HG02943 (cell line): ENCODE results near the gene FAM163B.
"Not testable (repeated sequence)": the region's sequence is repeated elsewhere in the genome, so short reads cannot be mapped to it uniquely, and the experiment has no call there.

Source experiments
- ATAC-seq: cut with Tn5 transposase; IDR thresholded peaks from one replicate; pipeline ENCODE4 v1.9.1; 2021; ENCODE audit warnings: mild to moderate bottlenecking, low read depth, moderate library complexity; ENCODE audit not compliant: unreplicated experiment

The FAM163B gene

DNA sequence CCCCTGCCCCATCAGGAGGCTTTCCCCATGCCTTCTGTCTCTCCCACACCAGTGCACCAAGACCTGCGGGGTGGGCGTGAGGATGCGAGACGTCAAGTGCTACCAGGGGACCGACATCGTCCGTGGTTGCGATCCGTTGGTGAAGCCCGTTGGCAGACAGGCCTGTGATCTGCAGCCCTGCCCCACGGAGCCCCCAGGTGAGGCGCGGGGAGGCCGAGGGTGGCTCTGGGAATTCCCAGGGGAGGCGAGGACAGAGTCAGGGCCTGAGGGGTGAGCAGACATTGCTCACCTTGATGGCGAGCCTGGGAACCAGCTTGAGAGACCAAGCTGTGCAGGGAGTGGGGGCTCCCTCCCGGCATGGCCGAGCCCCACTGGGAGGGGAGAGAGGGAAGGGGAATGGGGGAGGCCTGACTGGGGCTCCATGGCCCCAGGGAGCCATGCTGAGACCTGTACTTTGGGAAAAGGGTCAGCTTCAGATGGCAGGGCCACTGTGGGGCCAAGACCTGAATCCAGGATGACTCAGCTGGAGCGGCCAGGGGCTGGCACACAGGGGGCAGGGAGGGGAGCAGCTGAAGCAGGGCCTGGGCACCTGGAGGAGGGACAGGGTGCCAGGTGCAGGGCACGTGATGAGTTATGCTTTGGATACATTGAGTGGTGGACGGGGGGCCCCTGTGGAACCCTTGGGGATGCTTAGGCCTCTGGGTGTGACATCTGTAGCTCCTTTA lies 35.2 kb downstream of the FAM163B start:
- no peak for ATAC-seq

DNA sequence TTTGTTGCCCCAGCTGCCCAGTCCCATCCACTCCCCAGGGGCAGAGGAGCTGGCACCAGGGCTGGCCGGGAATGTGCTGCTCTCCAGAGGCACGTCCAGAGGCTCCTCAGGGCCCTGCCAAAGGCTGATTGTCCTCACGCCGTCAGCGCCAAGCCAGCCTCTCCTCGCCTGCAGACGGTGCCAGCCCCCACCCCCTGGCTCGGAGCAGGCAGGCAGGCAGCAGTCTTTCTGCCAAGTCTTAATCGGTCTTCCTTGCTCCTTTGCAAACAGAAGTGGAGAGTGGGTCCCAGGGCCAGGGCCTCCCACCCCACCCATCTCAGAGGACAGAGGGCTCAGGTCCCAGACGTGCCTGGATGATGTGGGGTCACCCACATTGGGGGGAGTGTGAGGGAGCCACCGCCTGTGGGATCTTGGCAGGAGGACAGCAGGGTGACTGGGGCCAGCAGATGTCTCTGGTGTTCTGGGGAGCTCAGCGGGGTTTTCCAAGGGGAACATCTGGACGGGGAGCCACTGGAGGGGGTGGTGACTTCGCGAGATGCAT lies 36.3 kb downstream of the FAM163B start:
- no peak for ATAC-seq

DNA sequence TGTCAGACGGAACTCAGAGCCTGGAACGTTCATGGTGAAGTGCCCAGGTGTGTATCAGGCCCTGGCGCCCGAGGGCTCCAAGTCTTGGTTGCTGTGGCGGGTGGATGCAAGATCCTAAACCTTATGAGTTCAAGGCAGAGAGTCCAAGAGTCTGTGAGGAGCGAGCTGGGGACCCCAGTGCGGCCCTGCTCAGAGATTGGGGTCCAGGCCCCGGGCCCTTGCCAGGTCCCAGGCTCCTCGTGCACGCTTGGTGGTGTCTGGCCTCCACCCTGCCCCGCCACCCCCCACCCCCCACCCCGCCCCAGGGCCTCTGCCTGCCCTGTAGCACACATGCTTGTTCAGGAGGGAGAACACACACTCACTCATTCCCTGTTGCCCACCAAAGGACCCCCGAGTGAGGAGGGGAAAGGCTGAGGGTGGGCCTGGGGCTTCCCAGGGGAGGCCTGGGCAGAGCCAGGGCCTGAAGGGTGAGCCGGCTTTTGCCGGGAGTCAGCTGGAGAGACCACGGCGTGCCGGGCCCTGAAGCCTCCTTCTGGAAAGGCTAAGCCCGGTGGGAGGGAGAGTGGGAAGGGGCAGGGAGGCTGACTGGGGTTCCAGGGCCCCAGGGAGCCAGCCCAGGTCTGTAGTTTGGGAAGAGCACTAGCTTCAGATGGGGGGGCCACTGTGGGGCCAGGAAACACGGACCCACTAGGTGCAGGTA lies 37.1 kb downstream of the FAM163B start:
- no peak for ATAC-seq

DNA sequence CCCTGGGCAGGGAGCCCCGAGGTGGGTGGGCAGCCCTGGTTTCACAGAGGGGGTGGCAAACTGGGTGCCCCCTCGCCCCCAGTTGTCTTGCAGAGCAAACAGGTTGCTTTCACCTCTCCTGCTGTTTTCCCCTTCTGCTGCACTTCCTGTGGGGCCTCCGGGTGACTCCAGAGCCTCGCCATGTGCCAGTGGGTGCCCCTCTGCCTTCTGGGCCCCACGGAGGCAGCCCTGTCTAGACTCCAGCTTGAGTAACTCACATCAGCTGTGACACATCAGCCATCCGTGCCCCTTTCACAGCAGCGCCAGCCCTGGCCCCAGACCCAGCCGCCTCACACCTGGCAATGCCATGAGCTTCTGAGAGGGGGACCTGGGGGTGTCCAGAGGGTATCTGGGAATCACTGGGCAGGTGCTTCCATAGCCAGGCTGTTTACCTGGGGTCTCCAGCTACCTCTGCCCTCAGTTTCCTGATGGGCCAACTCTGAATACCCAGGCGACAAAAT lies 37.7 kb downstream of the FAM163B start:
- no peak for ATAC-seq

DNA sequence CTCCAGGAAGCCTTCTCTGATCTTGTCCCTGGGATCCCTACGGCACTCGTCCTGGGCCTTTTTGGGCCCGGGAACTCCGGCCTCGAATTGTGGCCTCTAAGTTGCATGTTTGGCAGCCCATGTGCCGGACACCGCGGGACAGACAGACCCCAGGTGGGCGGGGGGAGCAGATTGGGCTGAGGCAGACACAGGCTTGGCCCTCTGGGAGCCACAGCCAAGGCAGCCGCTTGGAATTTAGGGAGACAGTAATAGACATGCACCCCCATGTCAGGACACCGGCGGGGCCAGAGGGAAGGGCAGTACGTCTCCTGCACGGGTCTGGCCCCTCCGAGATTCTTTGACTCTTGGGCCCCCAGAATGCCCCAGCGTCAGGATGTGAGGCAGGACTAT lies 38.5 kb downstream of the FAM163B start:
- no peak for ATAC-seq

DNA sequence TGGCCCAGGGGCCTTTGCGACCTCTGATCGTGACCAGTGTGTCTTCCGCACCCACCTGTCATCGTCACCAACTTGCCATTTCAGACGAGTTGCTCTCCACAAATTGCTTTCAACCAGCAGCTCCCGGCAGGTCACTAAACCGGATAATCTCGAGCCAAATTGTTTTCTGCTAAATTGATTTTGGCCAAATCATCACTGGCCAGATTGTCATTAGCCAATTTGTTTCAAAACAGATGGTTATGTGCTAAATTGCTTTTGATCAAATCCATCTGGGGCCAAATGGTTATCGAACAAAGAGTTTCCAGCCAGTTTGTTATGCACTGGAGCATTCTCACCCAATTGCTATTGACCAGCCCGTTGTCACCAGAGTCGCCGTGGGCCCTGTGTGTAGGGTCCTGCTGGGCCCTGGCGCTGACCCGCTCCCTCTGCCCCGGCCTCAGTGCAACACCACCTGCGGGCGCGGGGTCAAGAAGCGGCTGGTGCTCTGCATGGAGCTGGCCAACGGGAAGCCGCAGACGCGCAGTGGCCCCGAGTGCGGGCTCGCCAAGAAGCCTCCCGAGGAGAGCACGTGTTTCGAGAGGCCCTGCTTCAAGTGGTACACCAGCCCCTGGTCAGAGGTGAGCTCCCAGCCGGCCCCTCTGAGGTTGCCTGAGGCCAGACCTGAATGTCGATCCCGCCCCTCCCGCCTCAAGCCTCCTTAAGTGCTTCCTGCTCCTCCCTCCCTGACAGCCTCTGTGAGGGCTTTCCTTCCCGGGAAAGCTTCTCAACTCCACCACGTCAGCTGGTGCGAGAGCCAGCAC lies 39.1 kb downstream of the FAM163B start:
- no peak for ATAC-seq

DNA sequence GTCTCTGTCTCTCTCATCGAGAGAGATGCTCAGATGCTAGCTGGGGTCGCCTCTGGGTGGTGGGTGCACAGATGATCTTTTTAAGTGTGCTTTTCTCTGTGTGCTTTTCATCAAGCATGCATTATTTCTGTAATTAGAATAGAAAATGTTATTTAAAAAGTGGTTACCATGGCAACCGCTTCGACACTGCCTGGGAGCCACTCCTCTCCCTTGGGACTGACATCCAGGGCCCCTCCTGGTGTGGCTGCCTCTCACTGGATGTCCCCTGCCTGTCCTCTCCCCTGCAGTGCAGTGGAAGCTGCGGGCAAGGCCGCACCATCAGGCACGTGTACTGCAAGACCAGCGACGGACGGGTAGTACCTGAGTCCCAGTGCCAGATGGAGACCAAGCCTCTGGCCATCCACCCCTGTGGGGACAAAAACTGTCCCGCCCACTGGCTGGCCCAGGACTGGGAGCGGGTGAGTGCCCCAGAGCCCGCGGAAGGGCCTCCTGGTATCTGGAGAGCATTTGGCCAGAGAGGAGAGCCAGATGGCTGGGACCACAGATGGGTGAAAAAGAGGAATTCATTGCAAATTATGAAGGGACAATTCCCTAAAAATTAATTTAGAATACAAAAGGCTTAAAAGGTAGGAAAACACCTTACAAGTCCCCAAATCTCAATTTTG lies 39.9 kb downstream of the FAM163B start:
- no peak for ATAC-seq

DNA sequence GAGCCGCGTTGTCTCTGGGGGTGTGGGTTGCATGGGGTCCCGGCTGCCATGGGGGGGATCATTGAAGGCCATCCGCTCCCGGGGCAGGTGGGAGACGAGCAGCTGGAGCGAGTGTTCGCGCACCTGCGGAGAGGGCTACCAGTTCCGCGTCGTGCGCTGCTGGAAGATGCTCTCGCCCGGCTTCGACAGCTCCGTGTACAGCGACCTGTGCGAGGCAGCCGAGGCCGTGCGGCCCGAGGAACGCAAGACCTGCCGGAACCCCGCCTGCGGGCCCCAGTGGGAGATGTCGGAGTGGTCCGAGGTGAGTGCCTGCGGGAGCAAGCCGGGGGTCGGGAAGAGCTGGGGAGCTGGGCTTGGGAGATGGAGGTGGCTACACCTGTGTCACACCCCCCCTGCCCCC lies 41.0 kb downstream of the FAM163B start:
- ATAC-seq, result no peak

DNA sequence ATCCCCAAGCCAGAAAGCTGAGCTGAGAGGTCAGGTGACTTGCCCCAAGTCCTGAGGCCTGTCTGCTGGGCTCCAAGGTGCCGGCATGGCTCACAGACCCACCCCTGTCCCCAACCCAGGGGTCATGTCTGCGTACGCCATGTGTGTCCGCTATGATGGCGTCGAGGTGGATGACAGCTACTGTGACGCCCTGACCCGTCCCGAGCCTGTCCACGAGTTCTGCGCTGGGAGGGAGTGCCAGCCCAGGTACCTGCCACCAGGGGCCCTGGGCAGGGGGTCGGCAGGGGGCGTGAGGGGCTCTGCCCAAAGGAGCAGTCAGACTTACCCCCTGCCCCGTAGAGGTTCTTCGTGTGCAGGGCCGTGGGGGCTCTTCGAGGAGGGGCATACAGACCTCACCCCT lies 42.4 kb downstream of the FAM163B start:
- ATAC-seq, result no peak

DNA sequence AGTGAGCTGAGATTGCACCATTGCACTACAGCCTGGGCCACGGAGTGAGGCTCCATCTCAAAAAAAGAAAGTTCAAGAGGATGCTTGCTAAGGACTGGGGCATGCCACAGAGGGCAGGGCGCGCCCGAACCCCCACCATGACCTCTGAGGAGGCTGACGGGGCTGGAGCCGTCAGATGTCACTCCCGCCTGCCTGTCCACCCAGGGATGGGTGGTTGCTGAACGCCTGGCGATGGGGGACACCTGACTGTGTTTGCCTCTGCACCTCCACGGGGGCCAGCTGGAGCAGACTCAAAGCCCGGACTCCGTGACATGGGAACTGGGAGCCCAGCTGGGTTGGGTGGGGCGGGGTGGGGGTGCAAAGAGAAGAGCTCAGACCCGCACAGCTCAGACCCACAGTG lies 42.8 kb downstream of the FAM163B start:
- no peak for ATAC-seq

DNA sequence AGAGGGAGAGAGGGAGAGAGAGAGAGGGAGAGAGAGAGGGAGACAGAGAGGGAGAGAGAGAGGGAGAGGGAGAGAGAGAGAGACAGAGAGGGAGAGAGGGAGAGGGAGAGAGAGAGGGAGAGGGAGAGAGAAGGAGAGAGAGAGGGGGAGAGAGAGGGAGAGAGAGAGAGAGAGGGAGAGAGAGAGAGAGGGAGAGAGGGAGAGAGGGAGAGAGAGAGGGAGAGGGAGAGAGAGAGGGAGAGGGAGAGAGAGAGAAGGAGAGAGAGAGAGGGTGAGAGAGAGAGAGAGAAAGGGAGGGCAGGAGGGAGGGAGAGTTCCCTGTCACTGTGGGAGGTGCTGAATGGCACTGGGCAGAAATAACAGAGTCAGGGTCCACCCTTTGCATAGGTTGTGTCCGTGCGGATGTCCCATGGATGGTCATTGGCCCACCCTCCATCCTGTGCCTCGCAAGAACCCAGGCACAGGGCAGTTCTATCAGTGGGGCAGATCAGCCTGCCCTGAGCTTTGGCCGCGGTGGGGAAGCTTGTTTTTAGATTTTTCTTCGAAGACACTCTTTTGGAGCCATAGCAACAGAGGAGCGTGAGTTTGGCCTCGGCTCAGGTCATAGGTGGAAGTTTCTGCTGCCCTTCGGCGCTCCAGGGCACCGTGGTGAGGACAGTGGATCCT lies 44.6 kb downstream of the FAM163B start:
- ATAC-seq, result no peak

DNA sequence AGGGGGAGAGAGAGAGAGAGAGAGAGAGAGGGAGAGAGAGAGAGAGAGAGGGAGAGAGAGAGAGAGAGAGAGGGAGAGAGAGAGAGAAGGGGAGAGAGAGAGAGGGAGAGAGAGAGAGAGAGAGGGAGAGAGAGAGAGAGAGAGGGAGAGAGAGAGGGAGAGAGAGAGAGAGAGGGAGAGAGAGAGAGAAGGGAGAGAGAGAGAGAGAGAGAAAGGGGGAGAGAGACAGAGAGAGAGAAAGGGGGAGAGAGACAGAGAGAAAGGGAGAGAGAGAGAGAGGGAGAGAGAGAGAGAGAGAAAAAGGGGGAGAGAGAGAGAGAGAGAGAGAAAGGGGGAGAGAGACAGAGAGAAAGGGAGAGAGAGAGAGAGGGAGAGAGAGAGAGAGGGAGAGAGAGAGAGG lies 45.4 kb downstream of the FAM163B start:
- ATAC-seq, result not testable (repeated sequence)

DNA sequence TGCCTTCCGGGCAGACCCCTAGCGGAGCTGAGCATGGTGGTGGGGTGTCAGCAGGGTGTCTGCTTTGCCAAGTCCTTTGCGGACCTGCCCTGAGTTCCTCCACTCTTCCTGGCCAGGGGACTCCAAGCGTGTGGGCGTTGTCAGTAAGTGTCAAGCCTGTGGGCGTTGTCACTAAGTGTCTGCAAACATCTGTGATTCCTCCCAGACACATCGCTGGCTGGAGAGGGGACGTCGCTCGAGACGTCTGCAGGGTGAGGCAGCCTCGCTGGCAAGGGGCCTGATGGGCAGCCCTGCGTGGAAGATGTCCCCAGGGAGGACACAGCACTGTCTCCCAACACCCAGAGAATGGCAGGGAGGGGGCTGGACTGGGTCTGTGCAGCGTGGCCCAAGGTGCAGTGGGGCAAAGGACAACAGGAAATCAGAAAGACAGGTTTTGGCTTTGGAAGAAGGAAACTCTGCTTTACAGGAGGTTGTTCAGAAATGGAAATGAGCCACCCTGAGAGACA lies 45.8 kb downstream of the FAM163B start:
- no peak for ATAC-seq

DNA sequence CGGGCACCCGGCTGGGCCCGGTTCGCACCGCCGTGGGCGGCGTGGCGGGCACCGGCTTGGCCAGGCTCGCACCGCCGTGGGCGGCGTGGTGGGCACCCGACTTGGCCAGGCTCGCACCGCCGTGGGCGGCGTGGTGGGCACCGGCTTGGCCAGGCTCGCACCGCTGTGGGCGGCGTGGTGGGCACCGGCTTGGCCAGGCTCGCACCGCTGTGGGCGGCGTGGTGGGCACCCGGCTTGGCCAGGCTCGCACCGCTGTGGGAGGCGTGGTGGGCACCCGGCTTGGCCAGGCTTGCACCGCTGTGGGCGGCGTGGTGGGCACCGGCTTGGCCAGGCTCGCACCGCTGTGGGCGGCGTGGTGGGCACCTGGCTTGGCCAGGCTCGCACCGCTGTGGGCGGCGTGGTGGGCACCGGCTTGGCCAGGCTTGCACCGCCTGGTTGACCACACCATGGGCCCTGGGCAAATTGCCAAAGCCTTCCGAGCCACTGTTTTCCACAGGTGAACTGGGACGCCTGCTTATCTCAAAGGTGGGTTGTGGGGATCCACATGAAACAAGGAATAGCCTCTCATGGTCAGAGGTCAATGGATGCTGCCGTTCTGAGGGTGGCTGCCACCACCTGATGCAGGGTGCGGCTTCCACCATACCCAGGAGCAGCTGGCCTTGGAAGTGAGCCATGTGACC lies 46.4 kb downstream of the FAM163B start:
- no peak for ATAC-seq

DNA sequence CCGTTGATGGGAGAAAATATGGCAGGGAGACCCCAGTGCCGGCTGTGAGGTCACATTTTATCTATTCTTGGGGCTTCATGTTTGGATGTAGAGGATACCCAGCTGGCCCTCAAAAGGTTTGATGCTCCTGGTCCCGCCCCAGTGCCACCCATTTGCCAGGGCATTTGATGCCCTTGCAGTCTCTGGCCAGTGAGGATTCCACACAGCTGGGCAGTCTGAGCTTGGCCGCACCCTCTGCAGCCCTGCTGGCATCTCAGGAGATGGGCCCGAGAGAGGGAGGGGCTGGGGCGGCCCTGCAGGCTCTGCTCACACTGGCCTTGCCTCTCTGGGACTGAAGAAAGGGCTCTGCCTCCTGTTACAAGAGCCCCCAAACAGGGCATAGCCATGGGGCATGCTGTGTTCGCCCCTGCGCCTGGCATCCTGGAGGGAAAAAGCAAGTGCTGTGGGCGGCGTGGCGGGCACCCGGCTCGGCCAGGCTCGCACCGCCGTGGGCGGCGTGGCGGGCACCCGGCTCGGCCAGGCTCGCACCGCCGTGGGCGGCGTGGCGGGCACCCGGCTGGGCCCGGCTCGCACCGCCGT lies 47.1 kb downstream of the FAM163B start:
- no peak for ATAC-seq

DNA sequence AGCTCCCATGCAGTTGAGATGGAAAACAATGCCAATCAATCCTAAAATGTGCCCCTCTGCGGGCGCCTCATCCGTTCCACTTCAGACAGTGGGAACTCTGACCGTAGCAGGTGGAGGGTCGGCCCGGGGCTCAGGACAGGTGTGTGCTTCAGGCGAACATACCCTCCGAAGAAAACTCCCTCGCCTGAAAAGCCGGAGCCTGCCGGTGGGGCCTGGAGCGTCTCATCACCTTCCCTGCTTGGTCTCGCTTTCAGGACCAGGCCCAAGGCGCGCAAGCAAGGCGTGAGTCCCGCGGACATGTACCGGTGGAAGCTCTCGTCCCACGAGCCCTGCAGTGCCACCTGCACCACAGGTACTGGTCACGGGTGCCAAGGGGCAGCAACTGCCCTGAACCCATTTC lies 48.2 kb downstream of the FAM163B start:
- no peak for ATAC-seq

DNA sequence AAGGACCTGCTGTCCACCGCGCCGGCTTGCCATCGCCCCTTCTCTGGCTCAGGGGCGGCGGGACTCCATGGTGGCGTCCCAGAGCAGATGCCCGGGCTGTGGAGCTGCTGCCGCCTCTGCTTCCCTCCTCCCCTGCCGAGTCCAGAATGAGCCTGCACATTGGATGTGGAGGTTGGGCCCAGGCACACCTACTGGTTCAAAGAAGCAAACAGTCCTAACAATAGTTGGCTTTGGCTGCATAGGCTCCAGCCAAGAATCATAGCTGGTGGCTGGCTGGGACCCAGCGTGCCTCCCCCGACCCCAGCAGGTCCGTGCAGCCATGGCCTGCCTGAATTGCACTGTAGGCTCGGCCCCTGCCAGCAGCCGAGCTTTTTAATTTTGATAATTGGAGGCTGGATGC lies 48.9 kb downstream of the FAM163B start:
- ATAC-seq, result no peak

DNA sequence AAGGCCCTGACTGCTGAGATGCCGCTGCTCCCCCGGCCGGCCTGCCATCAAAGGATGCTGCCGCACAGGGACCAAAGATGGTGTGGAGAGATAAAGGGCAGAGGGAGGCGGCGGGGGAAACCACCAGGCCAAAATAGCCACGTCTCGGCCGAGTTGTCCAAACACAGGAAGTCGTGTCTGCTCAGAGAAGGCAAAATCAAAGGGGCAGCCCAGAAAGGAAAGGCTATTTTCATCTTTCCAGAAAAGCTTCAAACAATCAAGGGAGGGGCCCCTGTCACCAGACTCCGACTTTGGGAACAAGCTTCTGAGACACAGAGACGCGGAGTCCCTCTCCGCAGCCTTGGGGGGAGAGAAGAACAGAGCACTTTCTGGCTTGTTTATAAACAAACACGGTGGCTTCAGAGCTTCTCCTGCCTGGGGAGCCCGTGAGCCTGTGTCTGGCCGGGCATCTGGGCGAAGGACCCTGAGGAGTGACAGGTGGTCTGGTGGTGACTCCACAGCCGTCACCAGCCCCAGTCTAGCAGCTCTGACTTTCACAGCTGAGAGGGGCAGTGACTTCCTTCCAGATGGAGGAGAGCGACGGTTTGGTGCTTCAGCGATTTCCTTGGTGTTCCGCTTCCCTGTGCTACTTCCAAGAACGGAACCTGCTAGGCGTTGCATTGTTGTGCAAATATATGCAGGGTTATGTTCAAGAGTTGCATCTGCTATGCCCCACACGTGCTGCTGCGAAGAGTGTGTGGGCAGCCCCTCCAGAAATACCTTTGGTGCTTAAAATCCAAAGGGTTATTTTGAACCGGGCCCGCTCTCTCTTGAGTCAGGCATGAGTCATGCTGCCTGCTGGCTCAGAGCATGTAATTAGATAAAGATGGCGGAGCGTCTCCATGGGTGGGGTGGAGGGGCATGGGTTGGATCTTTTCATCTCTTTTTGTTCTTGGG lies 50.7 kb downstream of the FAM163B start:
- no peak for ATAC-seq
